GM12865 (cell line): ENCODE data around the gene PDIK1L.

ENCODE experiments used
- DNase-seq: peaks from one replicate; pipeline ENCODE4 v3.0.0; 2010; ENCODE audit warnings: low read depth
- H3K4me3 ChIP-seq: 2 replicates; pipeline ENCODE4 v1.5.1; 2011; ENCODE audit warnings: mild to moderate bottlenecking, low read depth, low read length, control low read depth
- CTCF ChIP-seq: IDR thresholded peaks from 2 replicates; pipeline ENCODE4 v1.5.1; 2011; ENCODE audit warnings: low read length, control low read depth, low read depth, inconsistent platforms; ENCODE audit not compliant: insufficient read depth; ENCODE audit errors: missing control alignments

The PDIK1L gene

GRCh38 chr1:26159743-26160039, 48.1 kb downstream of the PDIK1L start:
- H3K4me3 ChIP-seq = no peak overlapping the region
- no peak for TF ChIP-seq CTCF
- DNase-seq = no peak

- no peak for TF ChIP-seq CTCF
- H3K4me3 ChIP-seq = no peak overlapping the region
- no peak for DNase-seq
Observed at GRCh38 chr1:26160527-26161414, 49.1 kb downstream of the PDIK1L start.

DNA sequence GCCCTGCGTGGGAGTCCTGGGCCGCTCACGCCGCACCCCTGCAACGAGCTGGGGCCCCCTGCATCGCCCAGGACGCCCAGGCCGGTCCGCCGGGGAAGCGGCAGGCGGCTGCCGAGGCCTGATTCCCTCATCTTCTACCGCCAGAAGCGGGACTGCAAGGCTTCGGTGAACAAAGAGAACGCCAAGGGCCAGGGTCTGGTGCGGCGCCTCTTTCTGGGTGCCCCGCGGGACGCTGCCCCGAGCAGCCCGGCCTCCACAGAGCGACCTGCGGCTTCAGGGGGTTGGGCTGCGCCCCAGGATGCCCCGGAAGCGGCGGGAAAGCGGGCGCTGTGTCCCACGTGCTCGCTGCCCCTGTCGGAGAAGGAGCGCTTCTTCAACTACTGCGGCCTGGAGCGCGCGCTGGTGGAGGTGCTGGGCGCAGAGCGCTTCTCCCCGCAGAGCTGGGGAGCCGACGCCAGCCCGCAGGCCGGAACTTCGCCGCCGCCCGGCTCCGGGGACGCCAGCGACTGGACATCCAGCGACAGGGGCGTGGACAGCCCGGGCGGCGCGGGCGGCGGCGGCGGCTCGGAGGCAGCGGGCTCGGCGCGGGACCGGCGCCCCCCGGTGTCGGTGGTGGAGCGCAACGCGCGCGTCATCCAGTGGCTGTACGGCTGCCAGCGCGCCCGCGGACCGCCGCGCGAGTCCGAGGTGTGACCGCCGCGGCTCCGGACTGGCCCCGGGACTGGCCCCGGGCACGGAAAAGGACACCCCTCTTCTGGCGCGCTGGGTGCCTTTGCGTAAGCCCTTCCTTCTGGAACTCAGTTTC, 50.0 kb downstream of the PDIK1L start:
- H3K4me3 ChIP-seq = no peak overlapping the region
- TF ChIP-seq CTCF = no peak
- no peak for DNase-seq

GRCh38 chr1:26162220-26162709, 50.6 kb downstream of the PDIK1L start:
- no peak for DNase-seq
- no peak overlapping the region for H3K4me3 ChIP-seq
- no peak for TF ChIP-seq CTCF

DNA sequence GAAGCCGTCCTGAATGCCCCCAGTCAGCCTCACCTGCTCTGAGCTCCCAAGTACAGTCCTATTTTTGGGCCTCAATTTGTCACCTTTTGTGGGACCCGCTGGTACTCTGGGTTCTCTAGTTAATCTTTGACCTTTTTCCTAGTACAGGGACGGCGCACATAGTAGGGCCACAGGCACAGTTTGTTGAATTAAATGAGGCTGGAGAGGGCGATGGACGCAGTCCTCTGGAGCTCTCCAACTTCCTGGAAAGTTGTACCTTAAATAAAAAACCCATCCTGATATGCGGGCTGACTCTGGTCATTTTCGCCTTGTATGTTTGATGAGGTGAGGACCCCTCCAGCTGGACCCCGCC, 52.0 kb downstream of the PDIK1L start:
- no peak for DNase-seq
- no peak overlapping the region for H3K4me3 ChIP-seq
- TF ChIP-seq CTCF = no peak

DNA sequence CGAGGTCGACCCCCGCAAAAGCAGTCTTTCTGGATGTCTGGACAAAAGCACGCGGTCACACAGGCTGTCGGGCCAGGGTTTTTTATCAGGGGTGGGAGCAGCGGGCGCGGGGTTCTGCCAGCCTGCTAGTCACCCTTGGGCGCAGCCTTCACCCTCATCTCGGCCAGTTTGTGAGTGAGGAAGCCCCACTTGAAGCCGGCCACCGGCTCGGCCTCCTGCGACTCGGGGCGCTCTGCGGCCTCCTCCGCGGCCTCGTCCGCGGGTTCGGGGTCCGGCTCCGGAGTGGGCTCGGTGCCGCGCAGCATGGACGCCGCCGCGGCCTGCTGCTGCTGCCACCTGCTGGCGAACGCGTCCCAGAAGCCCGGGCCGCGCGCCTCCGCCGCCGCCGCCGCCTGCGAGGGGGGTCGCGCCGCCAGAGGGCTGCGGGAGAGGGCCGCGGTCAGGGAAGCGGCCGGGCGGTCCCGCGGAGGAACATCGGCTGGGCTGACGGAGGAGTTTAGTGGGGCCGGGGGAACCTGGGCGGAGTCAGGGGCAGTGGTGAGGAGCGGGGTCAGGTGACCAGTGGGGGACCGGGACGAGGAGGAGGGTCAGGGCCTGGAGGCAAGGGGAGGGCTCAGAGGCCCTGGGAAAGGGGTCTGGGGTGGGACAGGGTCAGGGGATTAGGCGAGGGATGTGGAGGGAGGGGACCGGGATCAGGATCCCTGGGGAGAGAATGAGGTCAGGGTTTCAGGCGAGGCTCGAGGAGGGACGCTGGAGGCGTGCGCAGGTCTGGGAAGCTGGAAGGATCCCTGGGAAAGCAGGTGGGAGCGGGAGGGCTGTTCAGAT, 52.6 kb downstream of the PDIK1L start:
- no peak overlapping the region for H3K4me3 ChIP-seq
- peak; percentile 60 for TF ChIP-seq CTCF
- peak; percentile 28 for DNase-seq
